Upper lobe of left lung (tissue), 4 donors: Measurements from ENCODE around the gene SCRT2.

Source experiments
- CTCF ChIP-seq, 6 experiments: fragments of 450-650 bp in 4 of 6; fragments of 200-600 bp in 2 of 6; sonication (generic) in 2 of 6; IDR thresholded peaks; one replicate each; pipeline ENCODE4 v1.5.1; 2016 to 2019; ENCODE audit warnings: antibody characterized with exemption in 6 of 6
- POLR2A ChIP-seq, 4 donors: fragments of 450-650 bp; IDR thresholded peaks; one replicate each; pipeline ENCODE4 v1.5.1; 2016 to 2017; ENCODE audit warnings: antibody characterized with exemption in 4 of 4, mild to moderate bottlenecking in 2 of 4
- POLR2AphosphoS5 ChIP-seq, 2 donors: sonication (generic); formaldehyde crosslinking; IDR thresholded peaks; one replicate each; pipeline ENCODE4 v1.5.1; 2017; ENCODE audit warnings: antibody characterized with exemption in 2 of 2

GRCh38 chr20:687468-688203 is 12.0 kb upstream of the SCRT2 start:
- TF ChIP-seq CTCF (IDR thresholded peaks at IDR 0.05) (no peak), POLR2AphosphoS5 (IDR thresholded peaks at IDR 0.05) (no peak), POLR2A (IDR thresholded peaks at IDR 0.05) (no peak)
